Measurements from ENCODE around the gene YES1.

The YES1 gene

DNA sequence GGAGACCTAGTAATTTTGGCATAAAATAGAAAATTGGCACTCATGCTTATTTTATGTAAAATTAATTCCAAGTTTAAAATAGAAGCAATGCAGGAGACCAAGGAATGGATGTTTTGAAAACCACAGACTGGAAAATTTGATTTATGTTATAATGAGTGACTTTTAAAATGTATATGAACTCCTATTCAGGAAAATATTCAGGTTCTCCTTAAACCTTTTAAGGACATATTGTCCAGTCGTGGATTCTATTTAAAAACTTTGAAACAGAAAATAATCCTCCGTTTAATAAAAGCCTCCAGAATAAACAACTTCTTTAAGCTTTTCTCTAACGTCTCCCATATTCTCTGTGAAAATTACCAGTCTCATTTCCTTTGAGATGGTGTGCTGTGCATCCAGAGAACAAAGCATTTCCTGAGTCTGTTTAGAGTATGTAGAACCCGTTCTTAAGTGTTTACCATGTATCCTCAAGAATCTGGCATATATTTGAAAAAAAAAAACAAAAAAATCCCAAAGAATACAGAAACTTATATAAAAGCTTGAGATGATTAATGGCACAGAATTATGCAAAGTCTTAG is 8.6 kb upstream of the YES1 start:
- H3K4ac ChIP-seq (ENCODE audit: low read depth in 1 of 2, low read length in 2 of 2): no peak overlapping the region
- no peak overlapping the region for H3K23ac ChIP-seq (ENCODE audit: low read length in 2 of 2)
- no peak overlapping the region for H2AK5ac ChIP-seq (ENCODE audit: low read length, severe bottlenecking)
- H3K27me3 ChIP-seq (ENCODE audit: control insufficient read depth in 1 of 2, insufficient read depth in 1 of 2, low read length in 2 of 2): no peaks in the 10 kb centered on the region
- WGBS: 31% methylated on average over 2 of the region's 4 CpGs
- H3K4me3 ChIP-seq (ENCODE audit: insufficient read depth in 1 of 2, low read depth in 1 of 2, low read length in 2 of 2): no peak overlapping the region
- H4K91ac ChIP-seq (ENCODE audit: low read length): no peak overlapping the region
- H2AFZ ChIP-seq (ENCODE audit: low read depth, low read length): no peak overlapping the region
- no peak overlapping the region for H4K8ac ChIP-seq (ENCODE audit: low read length)
- H3K79me1 ChIP-seq (replicated peaks; ENCODE audit: low read length, poor library complexity, severe bottlenecking): no peaks in the 10 kb centered on the region
- H3K9ac ChIP-seq (ENCODE audit: low read length): no peak overlapping the region
- no peak overlapping the region for H2BK120ac ChIP-seq (ENCODE audit: low read depth, low read length)
- no peak overlapping the region for H2BK15ac ChIP-seq (ENCODE audit: low read depth, poor library complexity, severe bottlenecking)
- no peak overlapping the region for H3K27ac ChIP-seq (ENCODE audit: low read length, poor library complexity, severe bottlenecking)
- no peaks in the 10 kb centered on the region for H3K4me1 ChIP-seq (ENCODE audit: control insufficient read depth, insufficient read depth, low read depth, low read length)
- no peak overlapping the region for H3K18ac ChIP-seq (ENCODE audit: low read depth in 1 of 2, low read length in 2 of 2)
- H2BK5ac ChIP-seq (ENCODE audit: low read depth, low read length, poor library complexity, severe bottlenecking): no peak overlapping the region
- H3K9me3 ChIP-seq (ENCODE audit: control insufficient read depth, low read length): no peaks in the 10 kb centered on the region
- H3K36me3 ChIP-seq (ENCODE audit: control insufficient read depth in 1 of 2, insufficient read depth in 2 of 2, low read depth in 1 of 2, low read length in 2 of 2): no peaks in the 10 kb centered on the region
- DNase-seq: no peak
- no peak overlapping the region for H2BK12ac ChIP-seq (ENCODE audit: low read length in 2 of 2)
- no peak overlapping the region for H3K14ac ChIP-seq (ENCODE audit: low read length in 2 of 2)
- H3K4me2 ChIP-seq (ENCODE audit: low read length, poor library complexity, severe bottlenecking): no peak overlapping the region

GRCh38 chr18:816869-817268 is 4.8 kb upstream of the YES1 start:
- no peak overlapping the region for H3K4me2 ChIP-seq (ENCODE audit: low read length, poor library complexity, severe bottlenecking)
- H2BK120ac ChIP-seq (ENCODE audit: low read depth, low read length): no peak overlapping the region
- H3K18ac ChIP-seq (ENCODE audit: low read depth in 1 of 2, low read length in 2 of 2): no peak overlapping the region
- H4K91ac ChIP-seq (ENCODE audit: low read length): no peak overlapping the region
- no peak overlapping the region for H3K4ac ChIP-seq (ENCODE audit: low read depth in 1 of 2, low read length in 2 of 2)
- H3K14ac ChIP-seq (ENCODE audit: low read length in 2 of 2): no peak overlapping the region
- H3K9ac ChIP-seq (ENCODE audit: low read length): no peak overlapping the region
- no peak overlapping the region for H3K4me3 ChIP-seq (ENCODE audit: insufficient read depth in 1 of 2, low read depth in 1 of 2, low read length in 2 of 2)
- no peak overlapping the region for H2BK15ac ChIP-seq (ENCODE audit: low read depth, poor library complexity, severe bottlenecking)
- H4K8ac ChIP-seq (ENCODE audit: low read length): no peak overlapping the region
- no peak overlapping the region for H2AK5ac ChIP-seq (ENCODE audit: low read length, severe bottlenecking)
- no peaks in the 10 kb centered on the region for H3K36me3 ChIP-seq (ENCODE audit: control insufficient read depth in 1 of 2, insufficient read depth in 2 of 2, low read depth in 1 of 2, low read length in 2 of 2)
- no peaks in the 10 kb centered on the region for H3K79me1 ChIP-seq (replicated peaks; ENCODE audit: low read length, poor library complexity, severe bottlenecking)
- no peak overlapping the region for H2BK5ac ChIP-seq (ENCODE audit: low read depth, low read length, poor library complexity, severe bottlenecking)
- H2BK12ac ChIP-seq (ENCODE audit: low read length in 2 of 2): no peak overlapping the region
- 83% methylated on average over 1 of the region's 2 CpGs for WGBS
- H3K27ac ChIP-seq (ENCODE audit: low read length, poor library complexity, severe bottlenecking): no peak overlapping the region
- no peak overlapping the region for H3K23ac ChIP-seq (ENCODE audit: low read length in 2 of 2)
- H3K4me1 ChIP-seq (ENCODE audit: control insufficient read depth, insufficient read depth, low read depth, low read length): no peaks in the 10 kb centered on the region
- no peak for DNase-seq
- H3K9me3 ChIP-seq (ENCODE audit: control insufficient read depth, low read length): no peaks in the 10 kb centered on the region
- no peaks in the 10 kb centered on the region for H3K27me3 ChIP-seq (ENCODE audit: control insufficient read depth in 1 of 2, insufficient read depth in 1 of 2, low read length in 2 of 2)
- no peak overlapping the region for H2AFZ ChIP-seq (ENCODE audit: low read depth, low read length)

DNA sequence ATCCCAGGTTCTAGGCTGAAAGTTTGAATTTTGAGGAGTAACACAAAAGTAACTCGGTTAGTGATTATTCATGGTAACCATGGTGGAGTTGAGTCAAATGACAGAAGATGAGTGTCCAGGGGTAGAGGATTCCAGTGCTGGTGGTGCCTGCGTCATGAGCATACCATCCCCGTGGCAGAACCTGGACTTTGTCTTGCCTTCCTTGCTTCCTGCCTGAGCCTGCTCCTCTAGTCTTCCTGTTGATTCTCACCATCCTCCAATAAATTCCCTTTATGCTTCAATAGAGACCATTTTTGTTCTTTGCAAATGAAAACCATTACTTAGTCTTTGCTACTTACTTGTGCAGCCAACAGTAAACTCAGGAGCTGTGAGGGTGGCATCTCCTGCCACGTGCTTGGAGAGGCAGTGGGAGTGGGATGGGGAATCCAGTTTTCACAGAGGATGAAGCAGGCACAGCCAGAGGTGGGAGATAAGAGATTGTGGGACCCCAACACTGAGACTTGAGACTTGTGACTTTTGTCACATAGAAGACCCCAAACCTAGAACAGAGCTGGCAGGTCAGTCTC is 4.1 kb upstream of the YES1 start:
- Histone ChIP-seq H3K27me3 (ENCODE audit: control insufficient read depth in 1 of 2, insufficient read depth in 1 of 2, low read length in 2 of 2) (no peaks in the 10 kb centered on the region), H3K14ac (ENCODE audit: low read length in 2 of 2) (no peak overlapping the region), H3K4me2 (ENCODE audit: low read length, poor library complexity, severe bottlenecking) (no peak overlapping the region), H4K8ac (ENCODE audit: low read length) (no peak overlapping the region), H3K36me3 (ENCODE audit: control insufficient read depth in 1 of 2, insufficient read depth in 2 of 2, low read depth in 1 of 2, low read length in 2 of 2) (no peaks in the 10 kb centered on the region), H4K91ac (ENCODE audit: low read length) (no peak overlapping the region), H2BK5ac (ENCODE audit: low read depth, low read length, poor library complexity, severe bottlenecking) (no peak overlapping the region), H2BK15ac (ENCODE audit: low read depth, poor library complexity, severe bottlenecking) (no peak overlapping the region), H2AK5ac (ENCODE audit: low read length, severe bottlenecking) (no peak overlapping the region), H3K4ac (ENCODE audit: low read depth in 1 of 2, low read length in 2 of 2) (no peak overlapping the region), H2BK120ac (ENCODE audit: low read depth, low read length) (no peak overlapping the region), H3K4me3 (ENCODE audit: insufficient read depth in 1 of 2, low read depth in 1 of 2, low read length in 2 of 2) (no peak overlapping the region), H2AFZ (ENCODE audit: low read depth, low read length) (no peak overlapping the region), H2BK12ac (ENCODE audit: low read length in 2 of 2) (no peak overlapping the region), H3K4me1 (ENCODE audit: control insufficient read depth, insufficient read depth, low read depth, low read length) (no peaks in the 10 kb centered on the region), H3K9me3 (ENCODE audit: control insufficient read depth, low read length) (no peaks in the 10 kb centered on the region), H3K9ac (ENCODE audit: low read length) (no peak overlapping the region), H3K79me1 (replicated peaks; ENCODE audit: low read length, poor library complexity, severe bottlenecking) (peaks cover 2% of the 10 kb centered on the region), H3K23ac (ENCODE audit: low read length in 2 of 2) (no peak overlapping the region), H3K18ac (ENCODE audit: low read depth in 1 of 2, low read length in 2 of 2) (no peak overlapping the region), H3K27ac (ENCODE audit: low read length, poor library complexity, severe bottlenecking) (no peak overlapping the region)
- DNase-seq: no peak
- 78% methylated on average over 4 of the region's 4 CpGs for WGBS

DNA sequence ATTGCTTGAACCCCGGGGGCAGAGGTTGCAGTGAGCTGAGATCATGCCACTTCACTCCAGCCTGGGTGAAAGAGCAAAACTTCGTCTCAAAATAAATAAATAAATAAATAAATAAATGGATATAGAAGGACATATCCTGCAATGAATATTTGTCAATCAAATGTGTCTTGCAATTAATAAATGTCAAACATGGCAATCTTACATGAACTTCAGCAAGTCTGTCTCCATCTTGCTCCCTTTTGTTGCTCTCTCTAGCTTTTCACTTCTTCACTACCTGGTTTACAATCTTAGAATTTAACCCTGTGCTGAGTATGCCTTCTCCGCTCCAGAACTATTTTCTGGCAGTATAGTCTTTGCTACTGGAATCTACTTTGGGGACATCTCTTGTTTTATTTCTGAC is 3.3 kb upstream of the YES1 start:
- no peak overlapping the region for H2AFZ ChIP-seq (ENCODE audit: low read depth, low read length)
- H3K4me2 ChIP-seq (ENCODE audit: low read length, poor library complexity, severe bottlenecking): no peak overlapping the region
- no peak overlapping the region for H2BK15ac ChIP-seq (ENCODE audit: low read depth, poor library complexity, severe bottlenecking)
- no peak overlapping the region for H3K4me3 ChIP-seq (ENCODE audit: insufficient read depth in 1 of 2, low read depth in 1 of 2, low read length in 2 of 2)
- no peak overlapping the region for H3K14ac ChIP-seq (ENCODE audit: low read length in 2 of 2)
- H3K9ac ChIP-seq (ENCODE audit: low read length): no peak overlapping the region
- no peaks in the 10 kb centered on the region for H3K27me3 ChIP-seq (ENCODE audit: control insufficient read depth in 1 of 2, insufficient read depth in 1 of 2, low read length in 2 of 2)
- no peaks in the 10 kb centered on the region for H3K9me3 ChIP-seq (ENCODE audit: control insufficient read depth, low read length)
- no peaks in the 10 kb centered on the region for H3K4me1 ChIP-seq (ENCODE audit: control insufficient read depth, insufficient read depth, low read depth, low read length)
- no peak overlapping the region for H2BK5ac ChIP-seq (ENCODE audit: low read depth, low read length, poor library complexity, severe bottlenecking)
- H3K79me1 ChIP-seq (replicated peaks; ENCODE audit: low read length, poor library complexity, severe bottlenecking): peaks cover 2% of the 10 kb centered on the region
- DNase-seq: no peak
- H3K4ac ChIP-seq (ENCODE audit: low read depth in 1 of 2, low read length in 2 of 2): no peak overlapping the region
- H2BK12ac ChIP-seq (ENCODE audit: low read length in 2 of 2): no peak overlapping the region
- H2BK120ac ChIP-seq (ENCODE audit: low read depth, low read length): no peak overlapping the region
- no peaks in the 10 kb centered on the region for H3K36me3 ChIP-seq (ENCODE audit: control insufficient read depth in 1 of 2, insufficient read depth in 2 of 2, low read depth in 1 of 2, low read length in 2 of 2)
- H4K91ac ChIP-seq (ENCODE audit: low read length): no peak overlapping the region
- no peak overlapping the region for H2AK5ac ChIP-seq (ENCODE audit: low read length, severe bottlenecking)
- no peak overlapping the region for H4K8ac ChIP-seq (ENCODE audit: low read length)
- 100% methylated on average over 2 of the region's 3 CpGs for WGBS
- H3K27ac ChIP-seq (ENCODE audit: low read length, poor library complexity, severe bottlenecking): no peak overlapping the region
- no peak overlapping the region for H3K18ac ChIP-seq (ENCODE audit: low read depth in 1 of 2, low read length in 2 of 2)
- H3K23ac ChIP-seq (ENCODE audit: low read length in 2 of 2): no peak overlapping the region
